Large intestine (tissue), 3 donors: Measurements from ENCODE around the gene NT5C1A. TPM values are rescaled to one million over a fixed set of nuclear protein-coding genes. Genes with fewer than 3 reads are reported as not detected.

Experiments used
- DNase-seq, 2 donors: peaks; one replicate each; pipeline versions ENCODE4 v3.0.0 to v3.0.0-alpha.2; 2013
- H3K27ac ChIP-seq: one replicate; pipeline ENCODE4 v1.5.1; 2013; ENCODE audit warnings: low read length
- H3K27me3 ChIP-seq: 2 replicates; pipeline ENCODE4 v1.6.1; 2013; ENCODE audit warnings: low read length; ENCODE audit not compliant: control insufficient read depth, insufficient read depth
- H3K36me3 ChIP-seq: 2 replicates; pipeline ENCODE4 v1.6.1; 2013; ENCODE audit warnings: low read length; ENCODE audit not compliant: control insufficient read depth, insufficient read depth
- H3K4me1 ChIP-seq: one replicate; pipeline ENCODE4 v1.6.1; 2013; ENCODE audit warnings: low read length; ENCODE audit not compliant: control insufficient read depth, insufficient read depth
- H3K4me3 ChIP-seq: one replicate; pipeline ENCODE4 v1.5.1; 2013; ENCODE audit warnings: low read length
- H3K9me3 ChIP-seq: one replicate; pipeline ENCODE4 v1.6.1; 2013; ENCODE audit warnings: mild to moderate bottlenecking, low read depth, low read length, moderate library complexity; ENCODE audit not compliant: control insufficient read depth
- WGBS: methylation state at CpG from one replicate; pipeline ENCODE4 v1.1.5; 2013; ENCODE audit warnings: low lambda C conversion rate; ENCODE audit not compliant: insufficient coverage; 5-methylcytosine and 5-hydroxymethylcytosine counted together
- polyA plus RNA-seq: library from polyadenylated mRNA; unstranded; fragments of 120-200 nt; gene quantifications from one replicate; pipeline ENCODE4 v1.2.1, GENCODE V29; 2013

Gene NT5C1A
- polyA plus RNA-seq, 1 donor, result 0.21 TPM

DNA sequence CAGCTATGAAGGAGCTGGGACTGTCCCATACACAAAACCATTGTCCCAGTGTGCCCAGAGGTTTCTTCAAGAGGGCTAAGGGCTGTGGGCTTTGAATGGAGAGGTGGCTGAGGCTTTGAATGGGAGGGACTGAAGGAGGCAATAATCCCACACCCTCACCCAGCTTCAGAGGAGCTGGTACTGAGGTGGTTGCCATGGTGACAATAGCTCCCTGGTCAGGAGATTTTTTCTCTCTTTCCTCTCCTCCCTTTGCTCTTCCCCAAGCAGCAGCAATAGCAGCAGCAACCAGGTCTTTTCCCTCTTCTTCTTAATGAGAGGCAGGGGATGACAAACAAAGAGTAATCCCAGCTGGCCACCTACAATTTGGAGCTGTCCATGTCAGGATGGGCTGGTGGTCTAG, 17.7 kb upstream of the NT5C1A start:
- Histone ChIP-seq H3K36me3 (no peaks in the 10 kb centered on the region), H3K27ac (no peak overlapping the region), H3K27me3 (peaks cover 94% of the 10 kb centered on the region), H3K4me3 (no peak overlapping the region), H3K9me3 (peaks cover 8% of the 10 kb centered on the region), H3K4me1 (peaks cover 12% of the 10 kb centered on the region)
- DNase-seq, result no peak

- Histone ChIP-seq H3K27ac (no peak overlapping the region), H3K36me3 (no peaks in the 10 kb centered on the region), H3K9me3 (peaks cover 8% of the 10 kb centered on the region), H3K4me3 (no peak overlapping the region), H3K4me1 (peaks cover 12% of the 10 kb centered on the region), H3K27me3 (peaks cover 94% of the 10 kb centered on the region)
- no peak for DNase-seq
- no CpG with 5 or more reads among the region's 2 CpGs for WGBS
These were observed 17.3 kb upstream of the NT5C1A start for GRCh38 chr1:39689214-39689613.

GRCh38 chr1:39688706-39689105, 16.8 kb upstream of the NT5C1A start:
- H3K27me3 ChIP-seq, result peaks cover 94% of the 10 kb centered on the region

DNA sequence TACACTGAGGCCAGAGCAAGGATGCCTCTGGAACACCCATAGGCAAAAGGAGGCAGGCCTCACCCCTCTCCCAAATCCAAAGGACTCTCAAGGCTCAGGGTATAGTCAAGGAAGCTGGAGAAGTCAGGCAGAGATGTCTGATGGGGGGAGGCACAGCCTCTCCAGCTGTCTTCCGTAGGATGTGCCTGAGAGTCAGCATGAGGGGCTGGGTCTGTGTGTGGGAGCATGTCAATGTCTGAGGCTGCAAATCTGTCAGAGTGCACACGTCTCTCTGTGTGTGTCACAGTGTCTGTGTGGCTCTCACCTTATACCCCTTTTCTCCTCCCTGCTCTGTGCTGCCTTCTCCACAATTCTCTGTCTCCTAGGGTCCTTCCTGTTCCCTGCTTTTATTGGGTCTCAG, 15.3 kb upstream of the NT5C1A start:
- Histone ChIP-seq H3K36me3 (no peaks in the 10 kb centered on the region), H3K4me3 (no peak overlapping the region), H3K27me3 (peaks cover 94% of the 10 kb centered on the region), H3K27ac (no peak overlapping the region), H3K9me3 (peaks cover 5% of the 10 kb centered on the region), H3K4me1 (peaks cover 8% of the 10 kb centered on the region)
- no CpG with 5 or more reads among the region's 2 CpGs for WGBS
- no peak for DNase-seq

More at GRCh38 chr1:39688706-39689105, 16.8 kb upstream of the NT5C1A start:
- Histone ChIP-seq H3K36me3 (no peaks in the 10 kb centered on the region), H3K9me3 (peaks cover 8% of the 10 kb centered on the region), H3K27ac (no peak overlapping the region), H3K4me1 (peaks cover 12% of the 10 kb centered on the region), H3K4me3 (no peak overlapping the region)
- DNase-seq, result no peak
- WGBS, result 40% methylated on average over 2 of the region's 3 CpGs

DNA sequence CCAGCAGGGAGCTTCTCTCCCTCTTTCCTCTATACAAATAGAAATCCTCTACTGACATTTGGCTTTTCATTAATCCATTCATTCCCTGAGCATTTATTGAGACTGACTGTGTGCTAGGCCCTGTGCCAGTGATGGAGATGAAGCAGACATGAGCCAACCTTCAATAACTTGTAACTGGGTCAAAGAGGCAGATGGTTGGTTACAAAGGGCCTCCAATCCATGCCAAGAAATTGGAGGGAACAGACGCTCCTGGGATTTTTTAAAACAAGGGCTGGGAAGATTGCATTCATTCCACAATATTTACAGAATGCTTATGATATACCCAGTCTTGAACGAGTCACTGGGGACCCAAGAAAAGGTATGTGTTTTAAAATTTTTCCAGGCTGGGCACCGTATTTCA, 13.2 kb upstream of the NT5C1A start:
- H3K4me1 ChIP-seq, result no peaks in the 10 kb centered on the region
- H3K27me3 ChIP-seq, result peaks cover 92% of the 10 kb centered on the region
- no peak for DNase-seq
- WGBS, result no CpG with 5 or more reads among the region's 3 CpGs
- no peaks in the 10 kb centered on the region for H3K9me3 ChIP-seq
- no peak overlapping the region for H3K4me3 ChIP-seq
- no peaks in the 10 kb centered on the region for H3K36me3 ChIP-seq
- H3K27ac ChIP-seq, result no peak overlapping the region

- H3K27ac ChIP-seq, result no peak overlapping the region
- no peak for DNase-seq
- peaks cover 92% of the 10 kb centered on the region for H3K27me3 ChIP-seq
- no peak overlapping the region for H3K4me3 ChIP-seq
- H3K9me3 ChIP-seq, result no peaks in the 10 kb centered on the region
- no CpG with 5 or more reads among the region's 13 CpGs for WGBS
- no peaks in the 10 kb centered on the region for H3K36me3 ChIP-seq
- H3K4me1 ChIP-seq, result no peaks in the 10 kb centered on the region
These were observed 12.4 kb upstream of the NT5C1A start for GRCh38 chr1:39684313-39684664.

DNA sequence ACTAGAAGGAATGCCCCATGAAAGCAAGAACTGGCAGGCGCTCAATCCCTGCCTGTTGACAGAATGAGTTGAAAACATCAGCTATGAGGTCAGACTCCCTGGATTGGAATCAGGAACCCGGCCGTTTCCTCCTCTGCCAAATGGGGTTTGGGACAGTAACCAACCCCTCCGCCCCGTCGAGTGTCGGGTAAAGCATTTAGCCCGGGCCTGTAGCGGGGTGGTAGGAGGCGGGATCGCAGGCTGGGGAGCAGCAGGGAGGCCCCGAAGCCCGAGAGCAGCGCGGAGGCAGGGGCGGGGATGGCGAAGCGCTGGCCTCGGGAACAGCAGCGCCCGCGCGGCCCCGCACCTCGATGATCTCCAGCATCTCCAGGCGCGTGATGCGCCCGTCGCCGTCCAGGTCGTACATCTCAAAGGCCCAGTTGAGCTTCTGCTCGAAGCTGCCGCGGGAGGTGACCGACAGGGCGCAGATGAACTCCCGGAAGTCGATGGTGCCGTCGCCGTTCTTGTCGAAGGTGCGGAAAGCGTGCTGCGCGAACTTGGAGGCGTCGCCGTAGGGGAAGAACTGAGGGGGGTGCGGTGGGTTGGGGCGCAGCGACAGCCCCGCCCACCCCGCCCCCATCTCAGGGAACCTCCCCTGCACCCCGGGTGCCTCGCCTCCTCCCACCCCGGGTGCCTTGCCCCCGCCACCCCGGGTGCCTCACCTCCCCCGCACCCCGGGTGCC, 11.8 kb upstream of the NT5C1A start:
- peak in 1 of 2 donors; percentile 28 for DNase-seq
- Histone ChIP-seq H3K4me3 (no peak overlapping the region), H3K27me3 (peaks cover 86% of the 10 kb centered on the region)

DNA sequence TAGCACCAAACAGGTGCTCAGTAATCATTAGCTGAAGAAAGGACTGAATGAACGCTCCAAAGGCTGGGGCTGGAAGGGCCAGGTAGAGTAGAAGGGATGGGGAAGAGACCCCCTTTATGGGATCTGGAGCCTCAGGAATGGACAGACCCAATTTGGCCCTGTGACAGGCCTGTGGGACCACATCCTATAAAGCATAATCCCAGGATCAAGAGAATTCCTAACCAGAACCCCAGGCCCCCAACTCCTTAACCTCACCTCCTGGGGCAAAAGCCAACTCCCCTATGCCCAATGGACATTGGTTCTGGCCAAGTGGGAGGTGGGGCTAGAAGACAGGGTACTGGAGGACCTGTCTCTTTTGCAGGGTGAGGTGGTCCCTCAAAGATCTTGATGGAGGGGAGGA, 10.1 kb upstream of the NT5C1A start:
- Histone ChIP-seq H3K36me3 (no peaks in the 10 kb centered on the region), H3K4me3 (no peak overlapping the region), H3K27me3 (peaks cover 73% of the 10 kb centered on the region), H3K27ac (no peak overlapping the region), H3K9me3 (no peaks in the 10 kb centered on the region), H3K4me1 (no peaks in the 10 kb centered on the region)
- DNase-seq, result no peak
- no CpG with 5 or more reads among the region's 1 CpG for WGBS

More for the DNA sequence above, 11.8 kb upstream of the NT5C1A start:
- H3K27ac ChIP-seq, result no peak overlapping the region
- H3K4me1 ChIP-seq, result no peaks in the 10 kb centered on the region
- no CpG with 5 or more reads among the region's 62 CpGs for WGBS
- H3K36me3 ChIP-seq, result no peaks in the 10 kb centered on the region
- H3K9me3 ChIP-seq, result no peaks in the 10 kb centered on the region

GRCh38 chr1:39681294-39681693, 9.4 kb upstream of the NT5C1A start:
- DNase-seq, result no peak
- H3K9me3 ChIP-seq, result no peaks in the 10 kb centered on the region
- H3K4me1 ChIP-seq, result no peaks in the 10 kb centered on the region
- peaks cover 66% of the 10 kb centered on the region for H3K27me3 ChIP-seq
- no peak overlapping the region for H3K4me3 ChIP-seq
- WGBS, result no CpG with 5 or more reads among the region's 3 CpGs
- no peak overlapping the region for H3K27ac ChIP-seq
- no peaks in the 10 kb centered on the region for H3K36me3 ChIP-seq

- Histone ChIP-seq H3K4me3 (no peak overlapping the region), H3K4me1 (no peaks in the 10 kb centered on the region), H3K27ac (no peak overlapping the region), H3K36me3 (no peaks in the 10 kb centered on the region), H3K27me3 (peaks cover 64% of the 10 kb centered on the region), H3K9me3 (no peaks in the 10 kb centered on the region)
- no peak for DNase-seq
- no CpG with 5 or more reads among the region's 4 CpGs for WGBS
These were observed 8.8 kb upstream of the NT5C1A start for GRCh38 chr1:39680751-39681150.

DNA sequence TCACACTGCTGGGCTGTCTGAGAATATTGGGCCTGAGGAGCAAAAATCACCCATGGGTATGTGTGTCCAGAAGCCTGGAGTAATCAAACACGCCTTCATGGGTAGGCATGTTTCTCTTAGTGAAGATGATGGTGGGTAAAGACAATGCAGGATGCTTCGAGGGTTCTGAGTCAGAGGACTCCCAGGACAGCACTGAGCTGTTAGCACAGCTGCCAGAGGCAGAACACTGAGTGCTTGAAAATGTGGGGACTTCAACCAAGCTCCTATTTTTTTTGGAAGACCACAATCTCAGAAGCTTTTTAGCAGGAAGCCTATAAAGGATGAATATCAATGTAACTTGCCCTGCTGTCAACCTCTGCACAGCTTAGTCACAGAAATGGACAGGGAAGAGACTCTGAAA, 7.9 kb upstream of the NT5C1A start:
- DNase-seq, result no peak
- Histone ChIP-seq H3K27ac (no peak overlapping the region), H3K4me3 (no peak overlapping the region), H3K4me1 (no peaks in the 10 kb centered on the region), H3K36me3 (no peaks in the 10 kb centered on the region), H3K27me3 (peaks cover 57% of the 10 kb centered on the region), H3K9me3 (no peaks in the 10 kb centered on the region)
- WGBS, result no CpG with 5 or more reads among the region's 2 CpGs
